ENCODE data around the gene ELP4.
"Not testable (repeated sequence)": the region's sequence is repeated elsewhere in the genome, so short reads cannot be mapped to it uniquely, and the experiment has no call there.

ELP4 gene

GRCh38 chr11:31714840-31715239 lies 205.3 kb downstream of the ELP4 start:
- no peak for DNase-seq

GRCh38 chr11:31720225-31720624 lies 210.7 kb downstream of the ELP4 start:
- DNase-seq = no peak

- no peak for DNase-seq
These were observed 211.3 kb downstream of the ELP4 start for GRCh38 chr11:31720671-31721365.

- no peak for DNase-seq
These were observed 213.2 kb downstream of the ELP4 start for GRCh38 chr11:31722754-31723153.

DNA sequence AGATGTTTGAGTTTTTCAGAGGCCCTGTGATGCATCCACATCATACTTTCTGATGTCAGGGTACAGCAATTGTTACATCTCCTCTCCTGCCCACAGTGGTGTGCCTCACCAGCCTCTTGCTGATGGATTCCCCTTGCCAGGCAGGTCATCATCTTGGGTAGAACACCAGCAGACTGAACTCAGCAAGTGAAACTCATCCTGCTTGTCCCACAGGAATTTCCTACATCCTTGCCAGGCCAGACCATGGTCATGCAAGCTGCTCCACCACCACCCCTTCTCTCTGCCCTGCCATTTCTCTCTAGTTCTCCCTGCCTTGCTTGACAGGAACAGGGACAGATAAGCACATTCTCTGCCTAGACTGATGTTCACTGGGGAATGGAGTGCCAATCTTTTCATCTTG lies 215.6 kb downstream of the ELP4 start:
- no peak for DNase-seq

DNA sequence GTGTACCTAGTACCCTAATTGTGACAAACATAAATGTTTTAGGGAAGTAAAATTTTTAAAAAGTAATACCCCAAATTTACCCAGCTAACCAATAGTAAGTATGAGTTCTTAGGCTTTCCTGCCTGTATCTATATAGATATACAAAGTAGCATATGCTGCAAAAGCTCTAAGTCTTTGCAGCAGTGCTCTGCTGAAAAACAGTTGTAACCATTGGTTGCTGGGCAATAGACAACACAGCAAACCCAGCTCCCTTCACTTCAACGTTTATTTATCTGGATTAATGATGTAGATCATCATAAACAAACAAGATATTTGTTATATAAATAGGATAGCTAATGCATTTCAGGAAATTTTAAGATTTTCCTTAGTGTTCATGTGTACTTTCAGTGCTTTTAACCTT lies 218.9 kb downstream of the ELP4 start:
- DNase-seq = no peak

DNA sequence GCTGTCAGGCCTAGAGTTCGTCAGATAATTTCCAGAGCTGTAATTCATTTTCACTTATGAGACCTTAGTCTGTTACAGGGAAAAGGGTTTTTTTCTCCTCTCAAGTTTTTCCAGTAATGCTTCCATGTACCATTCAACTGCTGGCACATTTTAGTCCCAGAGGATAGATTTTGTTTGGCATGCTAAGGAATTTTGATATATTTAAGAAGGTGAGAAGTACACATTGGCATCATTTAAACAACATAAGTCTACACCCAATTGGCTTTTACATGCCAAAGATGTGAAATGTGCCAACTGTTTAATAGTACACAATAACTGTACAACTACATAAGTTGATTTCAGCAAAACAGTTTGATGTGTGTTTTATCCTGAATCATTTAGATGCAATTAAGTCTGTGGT lies 230.6 kb downstream of the ELP4 start:
- no peak for DNase-seq

- not testable (repeated sequence) for DNase-seq
These were observed 231.3 kb downstream of the ELP4 start for GRCh38 chr11:31740731-31741368.

GRCh38 chr11:31747581-31747980 lies 238.0 kb downstream of the ELP4 start:
- no peak for DNase-seq

GRCh38 chr11:31757260-31757835 lies 247.8 kb downstream of the ELP4 start:
- DNase-seq = no peak

- no peak for DNase-seq
These were observed 252.1 kb downstream of the ELP4 start for GRCh38 chr11:31761636-31762035.

- no peak for DNase-seq
These were observed 253.7 kb downstream of the ELP4 start for GRCh38 chr11:31763296-31763695.

DNA sequence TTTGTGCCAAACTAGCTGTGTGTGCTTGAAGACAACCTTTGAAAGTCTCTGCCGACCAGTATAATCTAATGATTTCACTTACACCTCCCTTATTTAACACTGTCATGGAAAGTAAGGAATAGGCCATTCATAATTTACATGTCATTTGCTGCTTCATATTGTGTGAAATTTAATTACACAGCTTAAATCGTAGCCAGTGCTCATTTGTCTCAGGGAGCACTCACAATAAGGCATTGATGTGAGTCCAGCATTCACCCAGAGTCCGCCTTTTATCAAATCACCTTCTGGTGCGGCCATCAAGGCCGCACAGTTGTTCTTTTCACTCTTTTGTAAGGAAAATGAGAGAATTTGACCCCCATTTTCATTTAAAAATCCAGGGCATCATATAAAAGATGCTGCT lies 254.7 kb downstream of the ELP4 start:
- DNase-seq = no peak

DNA sequence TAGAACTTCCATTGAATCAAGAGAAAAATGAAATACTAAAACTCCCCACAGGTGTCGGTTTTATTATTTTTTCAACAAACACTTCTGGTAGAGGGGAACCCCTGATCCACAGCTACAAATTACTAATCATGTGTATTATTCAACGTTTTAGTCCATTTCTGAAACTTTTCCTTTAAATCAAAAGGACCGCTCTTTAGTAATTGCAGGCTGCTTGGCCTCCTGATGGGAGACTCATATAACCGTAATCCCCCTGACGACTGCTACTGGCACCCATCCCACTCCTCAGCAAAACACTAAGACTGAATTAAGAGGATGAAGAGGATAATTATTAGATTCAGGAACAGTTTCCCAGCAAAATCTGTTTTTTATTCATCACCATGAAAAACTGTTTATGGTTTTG lies 255.2 kb downstream of the ELP4 start:
- no peak for DNase-seq

- DNase-seq = no peak
These were observed 257.5 kb downstream of the ELP4 start for GRCh38 chr11:31767066-31767465.

DNA sequence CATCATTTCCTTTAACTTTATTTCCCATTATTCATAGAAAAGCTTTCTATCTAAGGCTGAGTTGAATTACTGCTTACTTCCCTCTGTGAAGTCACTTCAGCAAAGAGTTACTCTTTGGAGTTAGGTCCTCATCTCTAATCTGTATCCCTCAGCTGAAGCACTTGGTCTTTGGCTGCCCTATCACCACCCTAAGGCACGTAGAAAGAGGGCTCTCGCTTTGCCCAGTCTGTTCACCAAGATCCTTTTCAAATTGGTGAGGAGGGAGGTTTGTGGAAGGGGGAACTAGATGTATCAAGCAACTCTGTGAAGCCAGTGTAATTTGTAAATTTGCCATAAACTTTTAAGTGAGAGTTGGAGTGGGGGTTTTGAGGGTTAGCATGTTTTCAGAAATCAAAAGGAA lies 258.1 kb downstream of the ELP4 start:
- DNase-seq = no peak

DNA sequence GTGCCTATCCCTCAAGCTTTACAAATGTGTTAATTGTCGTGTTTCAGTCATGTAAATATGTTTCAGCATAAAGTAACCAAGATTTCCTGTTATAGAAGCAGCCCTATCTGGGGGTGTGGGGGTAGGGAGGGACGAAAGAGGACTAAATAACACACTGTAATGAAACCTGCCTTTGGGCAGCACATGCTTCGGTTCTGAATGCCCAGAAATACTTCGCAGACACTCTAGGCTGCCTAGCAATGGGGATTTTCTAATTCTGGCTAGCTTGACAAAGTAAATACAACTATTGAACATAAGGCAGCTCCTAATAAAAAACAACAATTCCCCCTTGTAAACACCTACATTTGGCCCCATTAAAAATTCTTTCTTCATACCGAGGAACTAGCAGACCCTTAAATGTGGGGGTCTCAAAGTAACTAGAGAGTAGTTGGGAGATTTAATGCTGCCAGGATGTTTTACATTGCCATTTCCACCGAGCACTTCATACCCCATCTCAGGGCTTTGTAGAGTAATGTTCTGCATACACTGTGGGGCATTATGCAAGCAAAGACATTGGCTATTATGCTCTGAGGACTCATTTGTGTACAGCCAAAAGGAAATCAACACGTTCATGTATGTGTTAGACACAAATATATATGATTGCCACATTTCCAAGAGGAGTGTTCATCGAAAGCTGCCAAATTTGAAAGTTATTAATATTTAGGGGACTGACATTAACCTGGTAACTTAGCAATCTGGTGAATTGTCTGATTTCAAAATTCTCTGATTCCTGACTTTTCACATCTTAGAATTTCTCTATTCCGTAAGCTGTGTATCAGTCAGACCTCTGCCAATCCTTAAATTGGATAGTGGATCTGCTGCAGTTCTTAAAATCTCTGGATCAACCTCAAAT lies 259.4 kb downstream of the ELP4 start:
- no peak for DNase-seq

DNA sequence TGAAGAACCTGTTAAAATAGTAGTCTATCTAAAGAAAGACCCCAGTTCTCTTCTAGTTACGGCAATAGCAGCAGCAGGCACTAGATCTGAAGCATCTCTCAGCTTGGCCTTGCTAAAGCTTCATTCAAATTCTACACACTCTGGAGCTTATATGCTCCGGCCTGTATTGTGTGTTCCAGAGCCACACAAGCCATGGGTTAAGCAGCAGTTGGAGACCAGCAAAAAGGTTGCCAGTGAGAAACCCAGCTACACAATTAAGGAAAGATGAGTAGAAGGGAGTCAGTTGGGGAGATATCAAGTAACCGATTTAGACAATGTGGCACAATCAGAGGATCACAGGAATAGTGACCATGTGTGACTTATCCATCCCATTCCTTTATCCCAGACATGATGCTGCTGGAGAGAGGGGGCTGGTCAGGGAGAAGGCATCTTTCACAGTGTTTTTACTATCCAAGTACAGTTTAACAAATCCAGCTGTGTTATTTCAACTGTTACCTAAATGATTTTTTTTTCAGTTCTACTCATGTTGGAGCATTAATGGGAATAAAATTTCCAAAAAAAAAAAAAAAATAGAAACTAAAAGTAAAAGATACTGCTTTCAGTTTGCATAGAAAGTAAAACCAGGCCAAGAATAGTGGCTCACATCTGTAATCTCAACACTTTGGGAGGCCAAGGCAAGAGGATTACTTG lies 260.6 kb downstream of the ELP4 start:
- DNase-seq = no peak

- DNase-seq = no peak
These were observed 262.8 kb downstream of the ELP4 start for GRCh38 chr11:31772412-31772811.

GRCh38 chr11:31779374-31779791 lies 269.8 kb downstream of the ELP4 start:
- no peak for DNase-seq

- no peak for DNase-seq
These were observed 270.5 kb downstream of the ELP4 start for GRCh38 chr11:31780078-31780477.

DNA sequence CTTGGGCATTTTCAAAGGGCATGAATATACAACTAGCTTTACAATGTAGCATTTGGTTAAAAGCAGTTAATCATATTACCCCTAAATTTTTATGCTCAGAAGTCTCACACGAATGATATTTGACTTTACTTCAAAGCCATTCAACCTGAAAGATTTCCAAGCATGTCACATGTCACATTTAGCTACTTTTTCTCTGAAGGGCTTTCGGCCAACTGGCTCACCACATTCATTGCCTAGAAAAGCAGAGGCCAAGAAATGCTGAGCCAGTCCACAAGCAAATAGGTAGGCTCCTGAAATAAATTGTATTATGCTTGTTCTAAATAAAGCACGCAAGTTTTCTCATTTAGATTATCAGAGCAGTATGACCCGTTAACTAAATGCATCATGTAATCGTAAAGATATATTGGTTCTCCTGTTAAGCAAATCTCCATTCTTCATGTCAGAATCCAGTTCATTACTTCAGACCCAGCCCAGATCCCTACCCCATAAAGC lies 271.0 kb downstream of the ELP4 start:
- DNase-seq = no peak

DNA sequence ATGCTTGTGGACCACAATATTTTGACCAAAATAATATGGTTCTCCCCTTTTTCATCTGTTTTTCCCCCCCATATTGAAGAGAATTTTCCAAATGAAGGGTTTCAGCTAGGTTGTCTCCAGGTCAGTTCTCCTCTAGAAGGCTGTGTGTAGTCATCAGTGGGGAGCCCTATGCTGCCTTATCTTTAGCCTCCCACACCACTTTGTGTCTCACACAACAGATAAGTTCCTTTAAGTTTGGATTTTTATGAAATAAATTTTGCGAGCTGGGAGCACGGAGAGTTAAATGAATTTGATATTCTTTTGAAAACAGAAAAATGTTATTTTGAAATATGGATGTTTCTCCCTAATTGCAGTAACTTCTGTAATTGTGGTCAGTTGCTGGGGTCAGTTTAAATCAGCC lies 272.7 kb downstream of the ELP4 start:
- no peak for DNase-seq
